Endothelial cell of umbilical vein (primary cell): Measurements from ENCODE around the gene STK16. TPM values are rescaled to one million over a fixed set of nuclear protein-coding genes. Genes with fewer than 3 reads are reported as not detected.

Source experiments
- BruUV-seq: library from RNA; stranded (reverse); fragments of 400-500 nt; replicated peaks from 2 replicates; lab custom pipeline; 2021; lab: Mats Ljungman, UMichigan
- CTCF ChIA-PET: fragments of 300-600, 350-600 bp; sonication (Branson Sonifier 250); formaldehyde crosslinking; loops from one replicate; lab custom pipeline; 2021; ENCODE audit warnings: antibody characterized with exemption, inconsistent platforms; lab: Charles Lee
- POLR2A ChIA-PET: fragments of 300-600, 350-600 bp; sonication (Branson Sonifier 250); formaldehyde crosslinking; loops from one replicate; lab custom pipeline; 2021; ENCODE audit warnings: antibody characterized with exemption, inconsistent platforms; lab: Charles Lee
- DNase-seq: peaks from one replicate; pipeline ENCODE4 v3.0.0-alpha.2; 2011; ENCODE audit warnings: low read depth, low spot score
- FAIRE-seq: peaks from 2 replicates; lab custom pipeline; 2011; peaks lifted over from hg19 to GRCh38; lab: Jason Lieb, UNC
- H2AFZ ChIP-seq: 2 replicates; pipeline ENCODE4 v1.6.0; 2012; ENCODE audit warnings: low read depth, low read length, control low read depth, inconsistent platforms
- H3K27ac ChIP-seq: 2 replicates; pipeline ENCODE4 v1.5.1; 2011; ENCODE audit warnings: low read depth, mild to moderate bottlenecking, control low read depth, low read length, moderate library complexity; ENCODE audit not compliant: insufficient read depth
- H3K27me3 ChIP-seq, 2 experiments: 2 replicates each; pipeline versions ENCODE4 v1.6.0 to v1.6.1; 2011; ENCODE audit warnings: low read length in 2 of 2, mixed read lengths in 1 of 2; ENCODE audit not compliant: control insufficient read depth in 2 of 2, insufficient read depth in 2 of 2
- H3K36me3 ChIP-seq, 2 experiments: 2 replicates in 1 of 2; 3 replicates in 1 of 2; pipeline ENCODE4 v1.5.1; 2011; ENCODE audit warnings: low read length in 2 of 2, mild to moderate bottlenecking in 1 of 2, moderate library complexity in 1 of 2; ENCODE audit not compliant: control insufficient read depth in 2 of 2, insufficient read depth in 2 of 2; ENCODE audit errors: extremely low read depth in 1 of 2
- H3K4me1 ChIP-seq: 3 replicates; pipeline ENCODE4 v1.5.1; 2011; ENCODE audit warnings: mild to moderate bottlenecking, low read length; ENCODE audit not compliant: control insufficient read depth, insufficient read depth; ENCODE audit errors: extremely low read depth
- H3K4me2 ChIP-seq: 2 replicates; pipeline ENCODE4 v1.6.1; 2011; ENCODE audit warnings: low read length, control low read depth, mixed read lengths; ENCODE audit not compliant: insufficient read depth
- H3K4me3 ChIP-seq, 3 experiments: fragments of 200-600 bp in 1 of 3; sonication (generic), shearing (Covaris generic) in 1 of 3; replicated peaks in 1 of 3; 2 replicates each; pipeline ENCODE4 v1.5.1; 2011 to 2016; ENCODE audit warnings: control low read depth in 3 of 3, low read length in 3 of 3, mild to moderate bottlenecking in 2 of 3, inconsistent platforms in 1 of 3, low read depth in 1 of 3, moderate library complexity in 1 of 3; ENCODE audit not compliant: insufficient read depth in 1 of 3
- H3K79me2 ChIP-seq: 2 replicates; pipeline ENCODE4 v1.6.0; 2012; ENCODE audit warnings: low read length, inconsistent platforms; ENCODE audit not compliant: control insufficient read depth, insufficient read depth
- H3K9ac ChIP-seq: replicated peaks from 2 replicates; pipeline ENCODE3; 2011; ENCODE audit warnings: low read length, control low read depth; ENCODE audit not compliant: insufficient read depth; ENCODE audit errors: extremely low read depth
- H3K9me1 ChIP-seq: replicated peaks from 3 replicates; pipeline ENCODE4 v1.6.0; 2011; ENCODE audit warnings: mild to moderate bottlenecking, low read length; ENCODE audit not compliant: control insufficient read depth, insufficient read depth; ENCODE audit errors: extremely low read depth
- H3K9me3 ChIP-seq: replicated peaks from 2 replicates; pipeline ENCODE4 v1.5.1; 2012; ENCODE audit warnings: low read length, inconsistent platforms; ENCODE audit not compliant: control insufficient read depth, insufficient read depth
- H4K20me1 ChIP-seq: replicated peaks from 2 replicates; pipeline ENCODE3; 2011; ENCODE audit warnings: mild to moderate bottlenecking, low read length; ENCODE audit not compliant: control insufficient read depth, insufficient read depth; ENCODE audit errors: extremely low read depth
- EZH2 ChIP-seq: IDR thresholded peaks from 2 replicates; pipeline ENCODE4 v1.6.1; 2012; ENCODE audit warnings: borderline replicate concordance, low read depth, mild to moderate bottlenecking, moderate library complexity, low read length, inconsistent platforms; ENCODE audit not compliant: severe bottlenecking
- GATA2 ChIP-seq: IDR thresholded peaks from 2 replicates; pipeline ENCODE4 v1.7.0; 2011; ENCODE audit warnings: low read depth, mild to moderate bottlenecking, moderate library complexity, mixed read lengths, low read length; ENCODE audit not compliant: insufficient read length, insufficient read depth
- JUN ChIP-seq: IDR thresholded peaks from 2 replicates; pipeline ENCODE4 v1.6.1; 2011; ENCODE audit warnings: borderline replicate concordance, low read depth; ENCODE audit not compliant: insufficient read length, insufficient read depth
- MAX ChIP-seq: IDR thresholded peaks from 2 replicates; pipeline ENCODE4 v1.6.1; 2011; ENCODE audit not compliant: insufficient read depth, insufficient read length
- MYC ChIP-seq: IDR thresholded peaks from one replicate; pipeline ENCODE4 v1.6.1; 2011; ENCODE audit warnings: mild to moderate bottlenecking, low read depth, low read length
- POLR2A ChIP-seq: IDR thresholded peaks from 2 replicates; pipeline ENCODE4 v1.6.1; 2012; ENCODE audit warnings: low read depth, mild to moderate bottlenecking, control low read depth, low read length
- POLR2AphosphoS5 ChIP-seq: IDR thresholded peaks from 2 replicates; pipeline ENCODE4 v1.6.1; 2012; ENCODE audit warnings: low read depth, mild to moderate bottlenecking, control low read depth, low read length, moderate library complexity; ENCODE audit not compliant: insufficient read depth
- dilution Hi-C: fragments of 300-500 bp; cut with MboI; formaldehyde crosslinking; loops from one replicate; pipeline ENCODE4 v1.15.0; 2019; ENCODE audit warnings: low sequenced_read_pairs; ENCODE audit not compliant: extremely low pct_ligation_motif_present
- intact Hi-C: fragments of 100-400 bp; cut with micrococcal nuclease; formaldehyde crosslinking; loops from one replicate; pipeline ENCODE4 v1.10.0; 2022
- polyA plus RNA-seq, 4 experiments: library from polyadenylated mRNA; depleted of rRNA in 3 of 4; stranded (reverse) in 3 of 4; unstranded in 1 of 4; fragments of >200 nt; gene quantifications; 2 replicates each; pipeline versions ENCODE4 v1.2.1 to v1.2.3, GENCODE V29; 2011 to 2012; ENCODE audit warnings: missing spikeins in 1 of 4
- total RNA-seq: library from RNA; stranded (reverse); gene quantifications from 2 replicates; pipeline ENCODE4 v1.2.3, GENCODE V29; 2021
- TF ChIP-seq, protein P1 (sequence below), 2 donors: IDR thresholded peaks; 1 replicate in 1 of 2; 2 replicates in 1 of 2; pipeline ENCODE4 v1.5.1; 2011; ENCODE audit warnings: low read length in 2 of 2, mild to moderate bottlenecking in 2 of 2, moderate library complexity in 2 of 2, control low read depth in 1 of 2, inconsistent platforms in 1 of 2, low read depth in 1 of 2; ENCODE audit not compliant: insufficient read depth in 1 of 2; ENCODE audit errors: extremely low read depth in 1 of 2

Gene STK16
- total and polyA plus RNA-seq, 2 donors (not counting 3 experiments of a cell fraction or from before 2014, with no cell fraction given) = 18.8 to 63.2 TPM

GRCh38 chr2:219298759-219299371 lies 53.6 kb downstream of the STK16 start:
- dilution Hi-C loops = no loop called here
- Histone ChIP-seq H3K9me3 (no peaks in the 10 kb centered on the region), H3K79me2 (no peaks in the 10 kb centered on the region), H2AFZ (no peak overlapping the region), H3K9ac (no peak overlapping the region), H3K4me1 (peaks cover 4% of the 10 kb centered on the region), H3K27ac (no peak overlapping the region), H4K20me1 (no peaks in the 10 kb centered on the region), H3K27me3 (peaks cover 7 to 14% of the 10 kb centered on the region in 2 experiments), H3K9me1 (no peaks in the 10 kb centered on the region), H3K4me3 (no peak overlapping the region), H3K4me2 (no peak overlapping the region), H3K36me3 (no peaks in the 10 kb centered on the region)
- CTCF ChIA-PET = interaction anchor here (0.9 to 11.2 kb wide), 12 partner anchors 9 to 269 kb away, joined by 3 to 253 read pairs (median 4); partner anchors contain the start of genes DNAJB2, NHEJ1 and SLC23A3
- TF ChIP-seq GATA2 (no peak), EZH2 (no peak), MYC (no peak), MAX (no peak), POLR2AphosphoS5 (no peak), JUN (no peak), POLR2A (no peak)
- TF ChIP-seq, protein P1, sequence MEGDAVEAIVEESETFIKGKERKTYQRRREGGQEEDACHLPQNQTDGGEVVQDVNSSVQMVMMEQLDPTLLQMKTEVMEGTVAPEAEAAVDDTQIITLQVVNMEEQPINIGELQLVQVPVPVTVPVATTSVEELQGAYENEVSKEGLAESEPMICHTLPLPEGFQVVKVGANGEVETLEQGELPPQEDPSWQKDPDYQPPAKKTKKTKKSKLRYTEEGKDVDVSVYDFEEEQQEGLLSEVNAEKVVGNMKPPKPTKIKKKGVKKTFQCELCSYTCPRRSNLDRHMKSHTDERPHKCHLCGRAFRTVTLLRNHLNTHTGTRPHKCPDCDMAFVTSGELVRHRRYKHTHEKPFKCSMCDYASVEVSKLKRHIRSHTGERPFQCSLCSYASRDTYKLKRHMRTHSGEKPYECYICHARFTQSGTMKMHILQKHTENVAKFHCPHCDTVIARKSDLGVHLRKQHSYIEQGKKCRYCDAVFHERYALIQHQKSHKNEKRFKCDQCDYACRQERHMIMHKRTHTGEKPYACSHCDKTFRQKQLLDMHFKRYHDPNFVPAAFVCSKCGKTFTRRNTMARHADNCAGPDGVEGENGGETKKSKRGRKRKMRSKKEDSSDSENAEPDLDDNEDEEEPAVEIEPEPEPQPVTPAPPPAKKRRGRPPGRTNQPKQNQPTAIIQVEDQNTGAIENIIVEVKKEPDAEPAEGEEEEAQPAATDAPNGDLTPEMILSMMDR (IDR thresholded peaks at IDR 0.05; ENCODE audit: extremely low read depth in 1 of 2, insufficient read depth in 1 of 2, low read depth in 1 of 2, low read length in 2 of 2) = peak; percentile 95 to 99
- BruUV-seq = no TSS peak
- peak; percentile 87 for FAIRE-seq
- POLR2A ChIA-PET = no interaction called here
- intact Hi-C loops = loop anchor here (1.0 to 5.0 kb wide), 5 partner anchors 88 to 317 kb away; partner anchors contain the start of genes DNPEP and NHEJ1
- peak; percentile 67 for DNase-seq
